HG02870 (cell line): Measurements from ENCODE around the gene NUTM2A.
"Not testable (repeated sequence)": the region's sequence is repeated elsewhere in the genome, so short reads cannot be mapped to it uniquely, and the experiment has no call there.

Source experiments
- ATAC-seq: cut with Tn5 transposase; IDR thresholded peaks from one replicate; pipeline ENCODE4 v1.9.1; 2021; ENCODE audit warnings: mild to moderate bottlenecking, moderate library complexity; ENCODE audit not compliant: unreplicated experiment

The NUTM2A gene, protein sequence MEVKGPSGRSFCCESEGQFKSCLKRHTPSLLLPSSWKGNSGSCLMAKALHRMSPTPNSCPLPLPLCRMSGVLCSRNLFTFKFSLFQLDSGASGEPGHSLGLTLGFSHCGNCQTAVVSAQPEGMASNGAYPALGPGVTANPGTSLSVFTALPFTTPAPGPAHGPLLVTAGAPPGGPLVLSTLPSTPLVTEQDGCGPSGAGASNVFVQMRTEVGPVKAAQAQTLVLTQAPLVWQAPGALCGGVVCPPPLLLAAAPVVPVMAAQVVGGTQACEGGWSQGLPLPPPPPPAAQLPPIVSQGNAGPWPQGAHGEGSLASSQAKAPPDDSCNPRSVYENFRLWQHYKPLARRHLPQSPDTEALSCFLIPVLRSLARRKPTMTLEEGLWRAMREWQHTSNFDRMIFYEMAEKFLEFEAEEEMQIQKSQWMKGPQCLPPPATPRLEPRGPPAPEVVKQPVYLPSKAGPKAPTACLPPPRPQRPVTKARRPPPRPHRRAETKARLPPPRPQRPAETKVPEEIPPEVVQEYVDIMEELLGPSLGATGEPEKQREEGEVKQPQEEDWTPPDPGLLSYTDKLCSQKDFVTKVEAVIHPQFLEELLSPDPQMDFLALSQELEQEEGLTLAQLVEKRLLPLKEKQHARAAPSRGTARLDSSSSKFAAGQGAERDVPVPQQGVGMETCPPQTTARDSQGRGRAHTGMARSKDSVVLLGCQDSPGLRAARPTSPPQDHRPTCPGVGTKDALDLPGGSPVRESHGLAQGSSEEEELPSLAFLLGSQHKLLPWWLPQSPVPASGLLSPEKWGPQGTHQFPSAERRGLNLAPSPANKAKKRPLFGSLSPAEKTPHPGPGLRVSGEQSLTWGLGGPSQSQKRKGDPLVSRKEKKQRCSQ

DNA sequence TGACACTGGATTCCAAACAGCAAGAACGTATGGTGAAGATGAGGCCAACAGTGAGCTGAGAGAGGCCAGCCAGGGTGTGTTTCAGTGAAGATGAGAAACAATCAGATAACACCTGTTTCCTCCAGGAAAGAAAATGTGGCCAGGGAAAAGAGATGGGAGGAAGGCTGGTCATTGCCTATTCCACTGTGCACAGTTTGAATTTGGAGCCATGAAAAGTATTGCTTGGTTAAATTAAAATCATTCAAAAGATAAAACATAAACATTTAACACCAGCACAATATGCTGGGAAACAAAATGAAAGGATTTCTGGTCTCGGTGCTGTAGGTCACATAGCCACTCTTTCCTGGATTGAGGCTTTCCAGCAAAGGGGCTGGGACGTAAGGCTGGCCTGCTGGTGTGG is at the start of gene NUTM2A:
Gene NUTM2A (plus strand): TSS at position 301 of the 400 bp plus-strand sequence. CDS start 383 bp downstream, outside the sequence.
- ATAC-seq, result not testable (repeated sequence)

DNA sequence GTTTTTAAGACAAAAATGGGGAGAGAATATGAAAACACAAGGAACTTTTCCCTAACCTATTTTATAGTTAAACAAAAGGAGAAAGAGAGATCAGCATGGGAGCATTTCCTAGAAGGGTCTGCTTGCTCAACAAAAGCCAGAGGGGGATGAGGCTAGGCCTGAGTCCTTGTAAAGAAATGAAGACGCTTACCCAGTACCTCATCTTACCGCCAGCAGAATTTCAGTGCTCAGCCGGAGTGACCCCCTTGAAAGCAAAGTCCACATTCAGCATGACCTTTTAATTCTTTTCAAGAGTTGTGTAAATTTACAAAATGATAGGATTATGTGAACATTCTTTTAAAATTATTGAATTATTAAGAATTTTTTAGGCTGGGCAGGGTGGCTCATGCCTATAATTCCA is 47.7 kb upstream of the NUTM2A start:
- not testable (repeated sequence) for ATAC-seq

DNA sequence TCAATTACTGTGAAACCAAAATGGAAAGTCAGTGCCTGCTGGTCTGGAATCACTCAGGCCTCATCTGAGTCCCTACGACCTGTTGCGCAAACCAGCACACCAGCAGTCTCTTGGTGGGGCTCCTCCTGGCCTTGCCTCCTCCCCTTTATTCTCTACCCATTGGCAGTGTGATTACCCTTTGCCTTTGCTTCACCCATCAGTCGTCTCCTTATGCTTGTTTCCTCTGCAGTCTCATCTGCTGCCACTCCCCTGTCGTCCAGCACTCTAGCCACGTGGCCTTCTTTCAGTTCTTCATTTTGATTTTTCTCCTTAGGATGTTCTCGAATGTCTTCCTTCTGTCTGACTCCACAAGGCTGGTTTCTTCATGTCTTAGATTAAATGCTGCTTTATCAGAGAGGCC is 40.8 kb upstream of the NUTM2A start:
- ATAC-seq, result not testable (repeated sequence)

DNA sequence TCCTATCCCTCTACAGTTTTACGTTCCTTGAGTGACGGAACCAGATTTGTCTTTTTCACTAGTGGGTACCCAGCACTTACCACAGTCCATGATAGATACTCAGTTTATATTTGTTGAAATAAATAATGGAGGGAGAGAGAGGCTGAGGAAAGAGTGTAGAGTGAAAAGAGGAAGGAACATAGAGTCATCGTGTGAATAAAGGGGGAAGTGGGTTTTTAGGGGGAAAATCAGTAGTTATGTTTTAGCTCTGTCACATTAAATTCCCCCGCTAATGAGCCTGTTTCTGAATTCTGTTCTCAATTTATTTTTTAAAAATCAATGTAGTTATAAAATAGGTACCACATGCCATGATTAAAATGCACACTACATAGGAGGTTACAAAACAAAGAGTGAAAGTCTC is 39.2 kb upstream of the NUTM2A start:
- not testable (repeated sequence) for ATAC-seq

DNA sequence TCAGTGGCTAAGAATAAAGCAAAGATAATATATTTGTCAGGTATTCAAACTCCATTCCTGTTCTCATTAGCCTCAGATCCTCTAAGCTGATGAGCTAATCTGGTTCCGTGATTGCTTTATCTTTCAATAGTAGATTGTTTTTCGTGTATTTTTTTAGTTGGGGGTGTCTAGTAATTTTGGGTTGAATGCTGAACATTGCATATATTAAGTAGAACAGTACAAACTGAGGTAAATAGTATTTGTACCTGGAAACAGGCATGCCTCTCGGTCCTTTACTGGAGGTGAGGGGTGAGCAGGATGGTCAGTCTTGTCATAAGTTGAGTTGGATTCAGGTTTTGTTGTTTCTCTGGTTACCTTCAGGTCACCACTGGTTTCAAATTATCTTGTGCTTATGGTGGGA is 37.7 kb upstream of the NUTM2A start:
- not testable (repeated sequence) for ATAC-seq

DNA sequence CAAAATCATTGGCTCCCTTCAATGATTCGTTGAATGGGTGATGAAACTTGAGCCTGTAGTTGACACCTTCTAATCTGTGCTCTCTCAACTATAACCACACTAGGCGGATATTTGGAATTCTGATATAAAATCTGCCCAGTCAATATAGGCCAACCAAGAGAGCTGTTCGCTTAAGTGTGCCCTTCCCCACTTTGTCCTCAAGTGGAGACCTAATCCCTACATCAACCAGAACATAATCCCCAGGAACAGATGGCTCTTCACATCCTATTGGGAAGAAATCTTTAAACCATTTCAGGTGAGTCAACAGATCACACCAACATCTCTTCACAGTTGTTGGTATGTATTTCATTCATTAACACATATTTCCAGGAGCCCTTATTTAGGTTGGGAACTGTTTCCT is 33.4 kb upstream of the NUTM2A start:
- ATAC-seq, result not testable (repeated sequence)

DNA sequence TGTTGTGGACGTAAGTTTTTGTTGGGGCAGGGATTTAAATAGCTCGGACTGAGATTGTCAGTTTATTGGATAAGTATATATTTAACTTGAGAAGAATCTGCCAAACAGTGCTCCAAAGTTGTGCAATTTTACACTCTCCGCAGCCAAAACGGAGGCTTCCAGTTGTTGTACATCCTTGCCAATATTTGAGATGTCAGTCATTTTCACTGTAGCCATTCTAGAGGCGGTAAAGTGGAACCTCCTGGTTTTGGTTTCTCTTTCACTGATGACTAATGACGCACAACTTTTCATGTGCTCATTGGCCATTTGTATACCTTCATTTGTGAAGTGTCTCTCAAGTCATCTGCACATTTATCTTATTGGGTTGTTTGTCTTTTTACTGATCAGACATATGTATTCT is 24.3 kb upstream of the NUTM2A start:
- not testable (repeated sequence) for ATAC-seq

DNA sequence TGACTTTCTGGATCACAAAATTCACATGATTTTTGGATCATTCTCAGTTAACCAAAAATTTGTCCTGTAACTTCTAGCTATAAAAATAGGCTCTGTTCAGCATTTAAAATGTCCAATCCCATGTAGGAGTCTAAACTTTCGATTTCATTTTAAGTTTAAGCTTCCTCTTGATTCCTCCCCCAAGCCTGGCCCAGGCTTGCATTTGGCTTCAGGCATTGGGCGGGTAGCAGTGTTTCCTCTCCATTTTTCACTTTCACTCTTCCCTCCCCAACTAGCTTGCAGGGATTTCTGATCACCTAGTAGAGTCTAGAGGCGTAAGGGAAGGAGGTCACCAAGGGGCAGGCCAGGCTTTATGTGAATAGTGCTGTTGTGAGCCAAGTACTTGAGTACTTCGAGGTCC is 20.4 kb upstream of the NUTM2A start:
- not testable (repeated sequence) for ATAC-seq

DNA sequence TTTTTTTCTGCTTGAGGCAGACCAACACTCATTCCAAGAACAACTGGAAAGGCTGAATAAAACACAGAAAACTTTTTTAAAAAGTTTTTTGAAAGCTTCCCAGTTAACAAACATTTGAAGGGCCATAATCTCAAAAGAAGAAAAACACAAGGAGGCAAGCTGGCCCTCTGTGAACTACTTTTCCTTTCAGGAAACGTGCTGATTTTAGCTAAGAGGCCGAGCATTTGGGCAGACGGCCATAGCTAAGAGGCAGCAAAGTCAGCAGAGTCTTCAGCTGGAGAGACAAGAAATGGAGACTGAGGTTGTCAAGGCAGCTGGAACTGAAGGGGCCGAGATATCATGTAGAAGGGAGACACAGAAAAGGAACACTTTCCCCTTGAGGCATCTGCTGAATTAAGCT is 18.3 kb upstream of the NUTM2A start:
- not testable (repeated sequence) for ATAC-seq

DNA sequence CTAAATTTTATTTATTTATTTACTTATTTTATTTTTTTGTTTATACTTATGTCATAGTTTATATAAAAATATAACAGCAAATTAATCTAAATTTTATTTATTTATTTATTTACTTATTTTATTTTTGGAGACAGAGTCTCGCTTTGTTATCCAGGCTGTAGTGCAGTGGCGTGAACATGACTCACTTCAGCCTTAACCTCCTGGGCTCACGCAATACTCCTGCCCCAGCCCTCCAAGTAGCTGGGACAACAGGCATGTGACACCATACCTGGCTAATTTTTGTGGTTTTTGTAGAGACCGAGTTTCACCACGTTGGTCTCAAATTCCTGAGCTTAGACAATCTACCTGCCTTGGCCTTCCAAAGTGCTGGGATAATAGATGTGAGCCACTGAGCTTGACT is 14.9 kb upstream of the NUTM2A start:
- not testable (repeated sequence) for ATAC-seq

DNA sequence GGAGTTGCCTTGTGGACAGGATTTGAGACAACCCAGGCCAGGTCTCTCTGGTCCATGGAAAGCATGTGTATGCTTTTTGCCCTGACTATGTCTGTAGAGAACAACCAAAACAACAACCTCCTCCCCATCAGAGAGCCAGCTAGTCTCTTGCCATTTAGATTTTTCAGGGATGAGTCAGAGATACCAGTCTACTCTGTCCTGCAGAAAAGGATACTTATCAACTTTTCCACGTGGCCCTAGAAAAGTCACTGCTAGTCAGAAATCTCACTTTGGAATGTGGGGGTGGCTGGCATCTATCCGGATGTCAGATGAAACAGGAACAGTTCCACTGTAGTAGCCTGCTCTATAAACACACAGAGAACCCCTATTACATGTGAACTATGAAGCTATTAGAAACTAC is 13.4 kb upstream of the NUTM2A start:
- not testable (repeated sequence) for ATAC-seq

DNA sequence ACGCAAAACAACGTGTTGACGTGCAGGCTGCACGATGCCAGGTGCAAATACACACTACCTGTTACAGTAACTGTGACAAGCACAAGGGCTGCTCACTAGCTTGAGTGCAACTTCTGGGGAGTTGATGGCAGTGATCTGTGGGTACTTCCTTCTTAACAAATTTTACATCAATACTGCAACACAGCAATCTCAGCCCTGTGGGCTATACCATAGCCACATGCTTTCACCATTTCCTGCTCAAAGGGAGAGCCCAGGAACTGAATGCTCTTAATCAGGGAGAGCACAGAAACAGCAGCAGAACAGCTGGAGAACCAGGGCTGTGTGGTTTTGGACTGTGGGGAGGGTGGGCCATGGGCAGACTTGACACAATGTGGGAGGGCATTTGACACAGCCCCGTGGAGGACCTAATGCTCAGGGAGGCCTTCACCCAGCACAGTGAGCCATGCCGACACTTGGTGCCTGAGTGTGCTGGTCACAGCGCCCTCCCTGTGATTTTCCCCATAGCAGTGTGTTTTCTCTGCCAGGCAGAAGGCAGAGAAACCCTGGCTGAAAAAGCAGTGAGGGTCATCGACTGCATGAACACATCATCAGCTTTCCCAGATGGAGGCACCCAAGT is 12.0 kb upstream of the NUTM2A start:
- ATAC-seq, result not testable (repeated sequence)

DNA sequence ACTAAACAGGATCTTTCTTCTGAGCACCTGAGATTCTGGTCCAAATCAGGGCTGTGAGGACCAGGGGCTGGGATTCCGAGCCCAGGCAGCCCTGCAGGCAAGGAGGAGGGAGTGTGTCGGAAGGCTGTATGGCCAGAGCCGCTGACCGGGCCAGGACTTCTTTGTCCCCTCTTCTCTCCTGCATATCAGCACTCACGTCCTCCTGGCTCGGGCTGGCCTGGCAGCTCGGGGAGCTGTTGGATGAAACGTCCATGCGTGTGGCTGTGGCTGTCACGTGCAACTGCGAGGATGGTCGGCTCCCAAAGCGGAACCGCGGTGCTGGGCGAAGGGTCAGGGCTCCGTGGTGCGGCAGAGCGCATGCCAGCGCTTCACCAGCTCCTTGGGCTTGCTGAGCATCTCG is 11.4 kb upstream of the NUTM2A start:
- not testable (repeated sequence) for ATAC-seq

DNA sequence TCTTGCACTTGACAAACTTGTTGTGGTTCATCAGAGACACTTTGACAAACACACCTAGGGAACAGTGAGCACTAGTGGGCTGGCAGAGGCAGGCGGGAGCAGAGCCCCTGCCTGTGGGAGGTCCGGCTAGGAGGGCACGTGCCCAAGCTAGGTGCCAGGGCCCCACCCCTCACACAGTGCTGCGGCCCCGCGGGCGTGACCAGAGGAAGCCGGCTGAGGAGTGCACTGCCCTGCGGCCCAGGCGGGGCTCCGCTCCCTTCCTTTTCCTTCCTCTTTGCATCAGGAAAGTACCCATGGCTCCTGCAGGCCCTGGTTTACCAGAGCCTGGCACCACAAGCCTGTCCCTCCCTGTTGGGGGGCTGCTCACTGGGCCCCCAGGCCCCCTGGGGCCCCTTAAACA is 9.1 kb upstream of the NUTM2A start:
- not testable (repeated sequence) for ATAC-seq

DNA sequence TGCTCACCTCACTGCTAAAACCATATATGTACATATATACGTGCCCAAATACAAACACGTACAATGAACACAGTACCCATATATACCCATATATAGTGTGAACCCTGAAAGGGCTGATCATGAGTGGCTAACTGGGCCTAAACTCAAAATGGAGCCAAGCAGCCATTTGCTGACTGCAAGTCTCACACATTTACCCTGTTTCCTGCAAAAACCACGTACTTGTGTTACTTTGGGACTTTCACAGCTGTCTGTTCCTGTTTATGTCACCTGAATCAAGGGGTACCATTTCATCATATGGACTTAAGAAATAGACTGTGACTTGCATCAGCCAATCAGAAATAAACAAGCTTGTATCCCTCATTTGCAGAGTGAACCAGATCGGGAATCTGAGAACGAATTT is 5.9 kb upstream of the NUTM2A start:
- not testable (repeated sequence) for ATAC-seq

DNA sequence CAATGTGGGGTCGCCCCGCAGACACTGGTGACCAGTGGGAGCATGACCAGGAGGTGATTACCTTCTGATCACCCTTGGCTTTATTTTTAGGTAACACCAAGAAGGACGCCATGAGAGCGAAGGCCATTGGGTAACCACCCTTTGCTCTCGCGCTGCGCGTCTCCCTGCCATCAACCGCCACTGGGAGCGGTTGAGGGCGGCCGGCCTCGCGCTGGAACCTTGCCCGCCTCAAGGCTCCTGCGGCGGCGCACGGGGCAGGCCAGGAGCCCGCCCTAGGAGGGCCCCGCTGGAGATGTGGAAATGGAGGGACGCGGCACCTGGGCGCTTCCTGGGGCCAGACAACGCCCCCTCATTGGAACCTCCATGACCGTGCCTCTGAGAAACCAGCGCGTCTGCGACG is 2.5 kb upstream of the NUTM2A start:
- ATAC-seq, result not testable (repeated sequence)

DNA sequence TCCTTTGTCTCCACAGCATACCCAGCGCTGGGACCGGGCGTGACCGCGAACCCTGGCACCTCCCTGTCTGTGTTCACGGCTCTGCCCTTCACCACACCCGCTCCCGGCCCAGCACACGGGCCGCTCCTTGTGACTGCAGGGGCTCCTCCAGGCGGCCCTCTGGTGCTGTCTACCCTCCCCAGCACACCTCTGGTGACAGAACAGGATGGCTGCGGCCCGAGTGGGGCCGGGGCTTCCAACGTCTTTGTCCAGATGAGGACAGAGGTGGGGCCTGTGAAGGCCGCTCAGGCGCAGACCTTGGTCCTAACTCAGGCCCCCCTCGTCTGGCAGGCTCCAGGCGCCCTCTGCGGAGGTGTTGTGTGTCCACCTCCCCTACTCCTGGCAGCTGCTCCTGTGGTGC is 3.0 kb downstream of the NUTM2A start:
- ATAC-seq, result not testable (repeated sequence)

DNA sequence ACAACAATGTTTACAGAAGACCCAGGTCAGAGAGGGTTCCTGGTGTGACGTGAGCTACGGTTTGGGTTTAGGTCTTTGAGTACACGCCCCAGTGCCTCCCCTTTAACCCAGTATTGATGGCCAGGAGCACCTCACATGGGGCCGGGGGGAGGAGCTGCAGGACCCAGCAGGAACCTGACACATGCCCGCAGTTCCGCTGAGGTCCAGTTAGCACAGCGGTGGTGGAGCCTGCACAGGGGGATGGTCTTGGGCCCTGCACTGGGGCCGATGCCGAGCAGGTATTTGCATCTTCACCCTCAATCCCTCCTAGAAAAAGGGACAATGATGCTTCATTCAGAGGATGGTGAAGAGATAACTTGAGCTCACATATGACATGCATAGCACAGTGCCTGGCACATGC is 4.0 kb downstream of the NUTM2A start:
- ATAC-seq, result not testable (repeated sequence)

DNA sequence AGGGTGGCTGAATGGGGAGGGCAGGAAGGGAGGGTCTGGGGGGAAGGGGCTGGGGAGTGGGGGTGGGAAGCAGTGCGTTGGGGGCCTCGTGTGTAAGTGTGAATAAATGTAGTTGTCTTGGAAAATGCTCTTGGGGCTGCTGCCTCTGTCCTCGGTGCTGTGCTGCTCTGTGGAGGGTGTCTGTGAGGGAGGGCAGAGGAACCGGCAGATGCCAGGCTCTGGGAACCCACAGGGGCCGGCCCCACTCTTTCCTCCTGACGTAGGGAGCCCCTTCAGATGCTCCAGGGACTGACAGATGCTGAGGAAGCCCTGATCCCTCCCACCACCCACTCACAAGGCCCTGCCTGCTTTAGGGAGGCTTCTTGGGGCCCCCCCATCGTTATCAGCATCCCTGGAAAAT is 9.6 kb downstream of the NUTM2A start:
- ATAC-seq, result not testable (repeated sequence)

DNA sequence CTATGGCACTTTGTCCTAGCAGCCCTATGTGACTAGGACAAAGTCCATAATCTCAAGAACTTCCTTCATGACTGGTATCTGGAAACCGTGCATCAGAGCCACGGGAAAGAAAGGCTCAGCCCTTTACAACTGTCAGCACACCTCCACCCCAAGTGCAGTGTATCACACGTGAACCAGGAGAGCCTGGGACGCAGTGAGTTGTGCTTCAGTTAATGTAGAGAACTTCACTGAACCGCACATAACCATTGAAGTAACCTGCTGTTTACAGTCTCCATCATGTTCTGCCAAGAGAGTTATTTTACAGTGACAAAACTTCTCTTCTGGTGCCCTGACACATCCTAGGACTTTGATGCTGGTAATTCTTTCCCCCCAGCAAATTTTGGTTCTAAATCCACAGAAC is 12.0 kb downstream of the NUTM2A start:
- ATAC-seq, result not testable (repeated sequence)

DNA sequence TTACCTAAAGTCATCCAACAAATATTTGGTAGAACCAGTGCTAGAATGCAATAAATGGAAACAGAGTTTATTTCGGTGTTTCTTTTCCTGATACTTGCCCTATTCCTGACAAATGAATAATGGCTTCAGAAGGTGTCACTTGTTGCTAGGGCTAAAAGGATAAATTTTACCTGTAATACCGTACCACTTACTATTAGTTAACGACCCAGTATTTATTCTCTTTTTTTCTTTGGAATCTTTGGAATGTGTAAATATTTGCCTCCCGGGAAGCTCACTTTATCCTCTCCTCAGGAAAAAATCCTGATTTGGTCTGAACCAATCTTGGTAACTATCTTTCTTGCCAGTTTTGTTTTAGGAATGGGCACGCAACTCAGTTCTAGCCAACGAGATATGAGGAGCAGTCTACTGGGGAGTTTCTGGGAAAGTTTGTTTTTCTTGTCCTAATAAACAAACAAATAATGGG is 14.1 kb downstream of the NUTM2A start:
- not testable (repeated sequence) for ATAC-seq
